ENCODE data around the gene MAPK12.

MAPK12 gene

DNA sequence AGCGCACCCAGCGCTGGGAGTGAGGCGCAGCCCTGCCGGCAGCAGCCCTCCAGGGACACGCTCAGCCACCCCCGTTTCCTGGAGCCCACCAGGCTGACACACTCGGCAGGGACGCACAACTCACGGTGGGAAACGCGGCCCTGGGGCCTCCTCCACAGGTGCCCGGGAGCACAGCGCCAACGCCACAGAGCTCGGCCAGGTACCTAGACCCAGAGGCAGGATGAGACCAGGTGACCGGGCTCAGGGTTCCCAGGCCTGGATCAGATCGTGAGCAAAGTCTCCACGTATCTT is 34.7 kb downstream of the MAPK12 start:
- no peak for DNase-seq

- DNase-seq: no peak
These were observed 35.2 kb downstream of the MAPK12 start for GRCh38 chr22:50226063-50226874.

- no peak for DNase-seq
These were observed 36.1 kb downstream of the MAPK12 start for GRCh38 chr22:50225200-50225969.

DNA sequence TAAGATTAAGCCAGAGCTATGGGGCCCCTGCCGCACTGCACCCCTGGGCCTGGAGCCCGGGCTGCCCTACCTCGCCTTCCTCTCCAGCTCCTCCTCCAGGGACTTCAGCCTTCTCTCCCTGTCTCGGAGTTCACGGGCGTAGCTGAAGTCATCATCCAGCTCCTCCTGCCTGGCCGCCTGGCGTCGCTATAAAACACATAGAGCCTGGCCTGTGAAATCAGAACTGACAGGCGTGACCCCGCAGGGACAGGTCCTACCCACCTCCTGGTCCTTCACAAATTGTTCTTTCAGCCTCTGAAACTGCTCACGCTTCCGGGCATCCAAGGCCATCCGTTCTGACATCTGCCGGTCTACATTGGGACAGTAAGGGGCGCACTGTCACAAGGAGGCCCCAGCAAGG is 37.4 kb downstream of the MAPK12 start:
- DNase-seq: no peak

DNA sequence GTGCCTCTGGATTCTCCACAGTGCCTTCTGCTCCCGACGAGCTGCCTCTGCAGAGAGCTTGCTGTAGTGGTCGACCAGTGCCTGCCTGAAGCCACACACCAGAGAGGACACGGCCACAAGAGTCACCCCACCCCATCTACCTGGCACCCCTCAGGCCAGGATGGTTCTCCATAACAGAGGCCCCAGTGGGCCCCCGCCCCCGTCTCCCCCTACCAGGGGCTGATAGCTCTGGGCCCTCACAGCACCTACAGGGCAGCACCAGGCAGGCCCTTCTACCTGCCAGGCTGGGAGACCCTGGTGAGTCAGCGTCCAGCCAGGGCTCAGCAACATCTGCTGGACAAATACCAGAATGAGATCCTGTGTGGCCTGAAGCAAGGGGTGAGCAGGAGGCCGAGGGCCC is 39.0 kb downstream of the MAPK12 start:
- no peak for DNase-seq

DNA sequence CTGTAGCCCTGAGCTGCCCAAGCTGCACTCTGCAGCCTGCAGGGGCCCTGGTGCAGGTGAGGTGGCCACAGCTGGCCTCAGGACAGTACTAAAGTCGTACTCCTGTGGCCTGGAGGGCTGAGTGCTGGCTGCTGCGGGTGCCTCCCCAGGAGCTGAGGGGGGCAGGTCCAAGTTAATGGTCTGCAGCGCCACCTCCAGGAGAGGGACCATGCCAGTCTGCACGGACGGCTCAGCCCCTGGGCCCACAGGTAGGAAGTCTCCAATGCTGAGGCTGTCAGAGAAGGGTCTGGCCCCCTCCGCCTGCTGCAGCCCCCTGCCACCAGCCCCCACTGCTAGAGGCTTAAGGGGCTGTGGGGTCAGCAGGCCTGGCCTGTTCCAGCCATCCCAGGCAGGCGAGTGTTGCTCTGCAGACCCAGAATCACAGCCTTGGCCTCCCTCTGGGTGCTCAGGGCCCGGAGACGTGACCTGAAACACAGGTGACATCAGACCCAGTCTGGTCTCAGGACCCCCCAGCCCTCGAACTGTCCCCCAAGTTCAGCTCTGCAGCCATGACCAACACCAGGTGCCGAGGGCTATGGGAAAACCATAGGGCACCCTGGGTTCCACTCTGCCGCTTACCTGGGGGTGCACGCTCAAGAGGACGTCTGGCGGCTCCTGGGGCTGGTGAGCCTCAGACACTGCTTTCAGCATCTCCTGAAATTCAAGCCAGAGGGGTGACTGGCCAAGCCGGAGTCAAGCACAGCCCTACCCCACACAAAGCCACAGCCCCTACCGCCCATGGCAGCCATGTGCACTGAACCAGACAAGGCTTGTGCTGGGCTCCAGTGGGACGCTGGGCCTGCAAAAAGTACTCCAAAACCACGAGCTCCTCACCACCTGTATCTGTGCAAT is 39.8 kb downstream of the MAPK12 start:
- no peak for DNase-seq

DNA sequence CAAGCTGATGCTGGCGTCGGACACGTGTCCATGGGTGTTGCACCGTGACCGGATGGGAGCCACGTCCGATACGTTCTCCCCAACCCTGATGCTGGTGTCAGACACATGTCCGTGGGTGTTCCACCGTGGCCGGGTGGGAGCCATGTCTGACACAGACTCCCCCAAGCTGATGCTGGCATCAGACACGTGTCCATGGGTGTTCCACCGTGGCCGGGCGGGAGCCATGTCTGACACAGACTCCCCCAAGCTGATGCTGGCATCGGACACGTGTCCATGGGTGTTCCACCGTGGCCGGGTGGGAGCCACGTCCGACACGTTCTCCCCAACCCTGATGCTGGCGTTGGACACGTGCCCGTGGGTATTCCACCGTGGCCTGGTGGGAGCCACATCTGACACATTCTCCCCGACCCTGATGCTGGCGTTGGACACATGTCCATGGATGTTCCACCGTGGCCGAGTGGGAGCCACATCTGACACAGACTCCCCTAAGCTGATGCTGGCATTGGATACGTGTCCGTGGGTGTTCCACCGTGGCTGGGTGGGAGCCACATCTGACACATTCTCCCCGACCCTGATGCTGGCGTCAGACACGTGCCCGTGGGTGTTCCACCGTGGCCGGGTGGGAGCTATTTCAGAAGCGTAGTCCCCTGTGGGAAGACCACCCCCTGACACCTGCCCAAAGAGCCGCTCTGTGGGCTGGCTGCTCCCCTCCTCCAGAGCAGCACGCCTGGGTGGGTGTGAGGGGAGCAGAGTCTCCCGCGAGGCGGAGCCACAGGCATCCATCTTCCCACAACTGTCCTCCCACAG is 40.7 kb downstream of the MAPK12 start:
- no peak for DNase-seq

DNA sequence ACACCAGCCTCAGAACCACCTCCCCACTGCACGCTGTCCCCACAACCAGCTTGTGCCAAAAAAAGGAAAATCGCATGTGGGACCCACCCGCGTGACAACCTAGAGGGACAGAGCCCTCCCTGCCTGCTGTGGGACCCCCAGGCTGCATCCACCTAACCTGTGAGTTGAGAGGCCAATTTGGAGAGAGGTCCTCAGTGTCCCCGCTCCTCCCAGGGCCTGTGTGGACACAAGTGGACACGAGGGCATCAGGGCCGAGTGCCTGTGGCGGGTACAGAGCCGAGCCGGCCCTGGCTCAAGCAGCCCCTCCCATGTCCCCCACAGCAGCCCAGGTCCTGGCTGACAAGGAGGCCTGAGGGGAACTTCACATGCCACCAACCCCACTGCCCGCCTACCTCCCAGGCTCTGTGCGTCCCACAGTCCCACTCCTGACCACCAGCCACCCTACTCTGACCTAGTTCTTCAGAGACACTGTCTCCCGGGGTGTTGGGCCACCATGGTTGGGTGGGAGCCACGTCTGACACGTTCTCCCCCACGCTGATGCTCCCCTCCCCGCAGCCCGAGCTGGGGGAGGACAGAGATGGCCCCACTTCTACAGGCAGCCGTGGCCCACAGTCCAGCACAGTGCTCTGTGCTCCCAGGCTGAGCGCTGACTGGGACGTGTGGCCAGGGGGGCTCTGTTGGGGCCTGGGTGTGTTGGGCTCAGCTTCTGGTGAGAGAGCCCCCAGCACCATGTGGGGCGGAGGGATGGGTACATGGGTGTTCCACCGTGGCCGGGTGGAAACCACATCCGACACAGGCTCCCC is 41.5 kb downstream of the MAPK12 start:
- DNase-seq: no peak

DNA sequence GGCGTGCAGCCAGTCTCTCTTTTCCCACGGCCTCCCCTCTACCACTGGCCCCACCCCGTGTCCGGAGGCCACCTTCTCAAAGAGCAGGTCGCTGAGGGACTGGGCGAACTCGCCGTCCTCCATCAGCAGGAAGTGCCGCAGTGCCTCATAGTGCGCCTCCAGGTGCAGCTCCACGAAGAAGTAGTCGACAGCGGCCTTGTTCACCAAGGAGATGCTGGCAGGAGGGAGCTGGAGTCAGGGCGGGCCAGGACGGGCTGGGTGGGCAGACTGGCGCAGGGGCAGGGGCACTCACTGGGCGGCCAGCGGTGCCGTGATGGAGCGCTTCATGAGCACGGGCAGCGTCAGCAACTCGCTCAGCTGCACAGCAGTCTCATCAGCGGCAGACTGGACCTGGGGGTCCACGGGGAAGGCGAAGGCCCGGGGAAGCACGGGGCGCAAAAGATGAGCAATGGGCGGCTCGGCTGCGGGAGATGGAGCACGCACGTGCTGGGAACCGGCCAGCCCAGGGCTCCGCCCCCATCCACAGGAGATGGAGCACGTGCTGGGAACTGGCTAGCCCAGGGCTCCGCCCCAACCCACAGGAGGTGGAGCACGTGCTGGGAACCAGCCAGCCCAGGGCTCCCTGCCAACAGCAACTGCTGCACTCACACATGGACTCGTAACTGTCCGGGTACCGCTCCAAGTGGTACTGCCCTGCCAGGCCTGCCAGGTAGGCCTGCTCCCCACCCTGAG is 42.3 kb downstream of the MAPK12 start:
- DNase-seq: no peak

DNA sequence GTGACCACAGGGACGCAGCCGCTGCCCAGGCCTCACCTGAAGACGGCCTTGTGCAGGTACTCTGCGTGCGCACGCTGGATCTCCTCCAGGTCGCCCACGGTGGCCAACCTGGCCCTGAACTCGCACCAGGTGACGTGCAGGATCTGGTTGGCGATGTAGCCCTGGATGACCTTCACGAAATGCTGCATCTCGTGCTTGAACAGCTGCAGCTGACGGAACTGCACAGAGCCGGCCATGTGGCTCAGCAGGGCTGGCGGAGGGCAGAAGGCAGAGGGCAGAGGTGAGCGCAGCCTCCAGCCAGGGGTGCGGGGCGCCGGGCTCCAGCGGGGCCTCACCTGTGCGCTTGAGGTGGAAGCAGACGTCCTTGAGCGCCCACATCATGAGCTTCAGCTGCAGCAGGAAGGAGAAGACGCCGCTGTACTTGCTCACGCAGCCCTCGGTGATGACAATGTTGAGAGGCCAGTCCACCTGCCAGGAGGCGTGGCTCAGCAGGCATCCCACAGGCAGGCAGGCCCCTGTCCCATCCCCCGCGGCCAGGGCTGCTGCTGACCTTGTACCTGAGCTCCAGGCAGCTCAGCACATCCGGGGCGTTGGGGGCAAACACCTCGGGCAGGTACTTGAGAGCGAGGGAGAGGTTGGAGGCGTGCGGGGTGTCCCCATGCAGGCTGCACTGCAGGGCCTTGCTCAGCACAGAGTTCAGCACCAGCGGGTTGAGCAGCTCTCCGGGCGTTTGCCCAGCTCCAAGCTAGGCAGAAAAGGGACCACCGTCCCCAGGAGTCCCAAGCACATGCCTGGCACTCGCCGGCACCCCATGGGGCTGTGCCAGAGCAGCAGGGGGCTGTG is 43.1 kb downstream of the MAPK12 start:
- DNase-seq: no peak

DNA sequence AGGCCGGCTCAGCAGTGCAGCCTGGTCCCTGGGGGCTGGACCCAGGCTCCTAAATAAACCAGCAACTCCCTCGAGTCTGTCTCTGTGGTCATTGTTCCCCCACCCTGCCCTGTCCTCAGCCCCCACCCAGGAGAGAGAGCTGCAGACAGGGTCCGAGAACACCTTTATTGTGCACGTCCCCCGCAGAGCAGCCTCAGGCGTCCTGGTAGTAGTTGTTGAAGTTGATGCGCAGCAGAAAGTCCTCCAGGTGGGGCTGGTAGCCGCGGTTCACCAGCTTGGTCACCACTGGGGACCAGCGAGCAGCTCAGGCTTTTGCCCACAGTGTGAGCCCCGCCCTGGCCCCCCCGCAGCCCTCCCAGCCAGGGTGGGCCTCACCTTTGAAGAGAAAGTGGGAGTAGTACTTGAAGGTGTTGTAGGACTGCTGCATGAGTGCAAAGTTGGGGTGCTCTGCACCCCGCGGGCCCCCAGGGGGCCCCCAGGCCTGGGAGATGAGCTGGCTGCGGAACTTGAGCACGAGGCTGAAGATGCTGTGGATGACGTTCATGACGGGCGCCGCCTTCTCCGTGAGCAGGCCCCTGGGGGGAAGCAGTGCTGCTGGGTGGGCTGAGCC is 43.8 kb downstream of the MAPK12 start:
- DNase-seq: no peak

GRCh38 chr22:50216684-50217520 is 44.6 kb downstream of the MAPK12 start:
- DNase-seq: no peak

DNA sequence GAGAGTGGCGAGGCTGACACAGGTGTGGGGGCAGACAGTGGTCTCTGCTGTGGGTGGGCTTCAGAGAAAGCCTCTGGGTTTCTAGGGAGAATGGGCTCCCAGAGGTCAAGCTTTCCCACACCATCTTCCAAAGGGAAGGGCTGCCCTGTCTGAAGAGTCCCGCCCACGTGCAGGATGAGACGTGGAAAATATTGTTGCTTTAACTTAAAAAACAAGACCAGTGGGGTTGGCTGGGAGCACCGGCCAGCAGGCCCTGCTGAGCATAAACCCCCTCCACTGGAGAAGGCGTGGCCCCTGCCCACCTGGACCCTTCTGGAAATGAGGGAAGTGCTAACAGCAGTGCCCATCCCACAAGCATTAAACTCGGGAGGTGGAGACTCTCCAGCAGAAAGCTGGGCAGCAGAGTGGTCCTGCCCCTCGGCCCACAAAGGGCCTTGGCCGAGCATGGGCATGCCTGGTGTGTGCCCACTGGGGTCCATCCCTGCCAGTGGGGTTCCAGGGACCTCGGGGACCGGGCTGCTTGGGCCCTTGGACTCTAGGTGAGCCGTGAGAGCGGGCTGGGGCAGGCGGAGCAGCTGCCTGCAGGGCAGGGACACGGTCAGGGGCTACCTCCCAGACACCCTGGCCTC is 45.3 kb downstream of the MAPK12 start:
- no peak for DNase-seq

GRCh38 chr22:50215297-50216054 is 46.0 kb downstream of the MAPK12 start:
- no peak for DNase-seq

DNA sequence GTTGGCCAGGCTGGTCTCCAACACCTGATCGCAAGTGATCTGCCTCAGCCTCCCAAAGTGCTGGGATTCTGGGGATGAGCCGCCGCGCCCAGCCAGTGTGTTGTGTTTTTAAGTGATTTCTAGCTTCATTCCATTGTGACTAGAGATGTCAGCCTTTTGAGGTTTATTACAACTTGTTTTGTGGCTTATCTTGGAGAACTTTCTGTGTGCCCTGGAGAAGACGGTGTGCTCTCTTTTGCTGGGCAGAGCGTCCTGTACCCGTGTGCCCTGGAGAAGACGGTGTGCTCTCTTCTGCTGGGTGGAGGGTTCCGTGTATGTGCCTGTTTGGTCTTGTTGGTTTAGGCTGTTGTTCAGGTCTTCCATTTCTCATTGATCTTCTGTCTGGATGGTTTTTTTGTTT is 48.2 kb downstream of the MAPK12 start:
- DNase-seq: no peak

GRCh38 chr22:50211147-50211546 is 50.3 kb downstream of the MAPK12 start:
- no peak for DNase-seq

- no peak for DNase-seq
These were observed 50.9 kb downstream of the MAPK12 start for GRCh38 chr22:50210378-50211139.

Data from GDM1 (cell line).